AG20443 (cell line): ENCODE results near the gene MYLK.
"Not testable (repeated sequence)": the region's sequence is repeated elsewhere in the genome, so short reads cannot be mapped to it uniquely, and the experiment has no call there.

ENCODE experiments used
- DNase-seq: peaks from one replicate; pipeline ENCODE4 v3.0.0; 2012; ENCODE audit warnings: low spot score, mixed read lengths

The MYLK gene, protein sequence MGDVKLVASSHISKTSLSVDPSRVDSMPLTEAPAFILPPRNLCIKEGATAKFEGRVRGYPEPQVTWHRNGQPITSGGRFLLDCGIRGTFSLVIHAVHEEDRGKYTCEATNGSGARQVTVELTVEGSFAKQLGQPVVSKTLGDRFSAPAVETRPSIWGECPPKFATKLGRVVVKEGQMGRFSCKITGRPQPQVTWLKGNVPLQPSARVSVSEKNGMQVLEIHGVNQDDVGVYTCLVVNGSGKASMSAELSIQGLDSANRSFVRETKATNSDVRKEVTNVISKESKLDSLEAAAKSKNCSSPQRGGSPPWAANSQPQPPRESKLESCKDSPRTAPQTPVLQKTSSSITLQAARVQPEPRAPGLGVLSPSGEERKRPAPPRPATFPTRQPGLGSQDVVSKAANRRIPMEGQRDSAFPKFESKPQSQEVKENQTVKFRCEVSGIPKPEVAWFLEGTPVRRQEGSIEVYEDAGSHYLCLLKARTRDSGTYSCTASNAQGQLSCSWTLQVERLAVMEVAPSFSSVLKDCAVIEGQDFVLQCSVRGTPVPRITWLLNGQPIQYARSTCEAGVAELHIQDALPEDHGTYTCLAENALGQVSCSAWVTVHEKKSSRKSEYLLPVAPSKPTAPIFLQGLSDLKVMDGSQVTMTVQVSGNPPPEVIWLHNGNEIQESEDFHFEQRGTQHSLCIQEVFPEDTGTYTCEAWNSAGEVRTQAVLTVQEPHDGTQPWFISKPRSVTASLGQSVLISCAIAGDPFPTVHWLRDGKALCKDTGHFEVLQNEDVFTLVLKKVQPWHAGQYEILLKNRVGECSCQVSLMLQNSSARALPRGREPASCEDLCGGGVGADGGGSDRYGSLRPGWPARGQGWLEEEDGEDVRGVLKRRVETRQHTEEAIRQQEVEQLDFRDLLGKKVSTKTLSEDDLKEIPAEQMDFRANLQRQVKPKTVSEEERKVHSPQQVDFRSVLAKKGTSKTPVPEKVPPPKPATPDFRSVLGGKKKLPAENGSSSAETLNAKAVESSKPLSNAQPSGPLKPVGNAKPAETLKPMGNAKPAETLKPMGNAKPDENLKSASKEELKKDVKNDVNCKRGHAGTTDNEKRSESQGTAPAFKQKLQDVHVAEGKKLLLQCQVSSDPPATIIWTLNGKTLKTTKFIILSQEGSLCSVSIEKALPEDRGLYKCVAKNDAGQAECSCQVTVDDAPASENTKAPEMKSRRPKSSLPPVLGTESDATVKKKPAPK (N-terminal part only)

DNA sequence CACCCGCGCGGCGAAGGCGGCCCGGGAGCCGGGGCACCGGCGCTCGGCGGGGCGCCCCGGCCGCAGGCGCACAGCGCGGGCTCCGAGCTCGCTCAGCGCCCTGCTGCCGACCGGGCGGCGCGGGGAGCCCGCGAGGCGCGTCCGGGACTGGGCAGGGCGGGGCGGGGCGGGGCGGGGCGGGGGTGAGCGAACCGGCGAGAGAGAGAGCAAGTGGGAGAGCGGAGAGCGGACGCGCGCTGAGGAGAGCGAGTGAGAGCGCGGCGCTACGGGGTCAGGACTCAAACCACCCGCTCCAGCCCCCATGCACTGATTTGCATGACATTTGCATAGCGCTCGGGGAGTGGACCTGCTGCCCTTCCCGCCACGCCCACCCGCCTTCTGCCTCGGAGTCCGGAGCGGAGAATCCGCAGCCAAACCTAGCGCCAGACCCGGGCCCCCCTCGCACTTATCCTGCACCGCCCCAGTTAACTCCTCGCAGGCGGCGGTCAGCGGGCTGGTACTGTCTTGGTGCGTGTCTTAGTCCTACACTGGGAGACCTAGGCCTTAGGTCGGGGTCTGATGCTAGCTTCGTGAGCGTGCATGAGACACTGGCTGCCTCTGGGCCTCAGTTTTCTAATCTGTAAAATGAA, at the start of gene MYLK:
Gene MYLK (minus strand): TSS at position 130 of the 629 bp plus-strand sequence. CDS start 90,491 bp downstream, outside the sequence.
- peak; percentile 96 for DNase-seq

DNA sequence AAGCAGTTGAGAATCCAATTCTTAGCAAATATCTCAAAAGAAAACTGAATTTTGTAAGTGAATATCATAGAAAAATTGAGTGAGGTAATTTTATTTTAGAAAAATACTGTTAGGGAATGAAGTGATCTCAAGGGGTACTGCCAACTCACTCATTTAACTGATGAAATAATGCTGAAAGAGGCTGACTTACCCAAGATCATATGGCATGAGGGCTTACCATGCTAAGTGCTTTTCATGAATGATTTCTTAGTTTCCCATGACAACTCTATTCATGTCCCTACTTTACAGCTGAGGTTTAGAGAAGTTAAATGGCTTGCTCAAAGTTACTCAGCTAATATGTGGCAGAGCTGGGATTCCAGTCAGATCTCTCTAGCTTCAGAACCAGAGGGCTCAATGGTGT, 46.3 kb upstream of the MYLK start:
- no peak for DNase-seq

DNA sequence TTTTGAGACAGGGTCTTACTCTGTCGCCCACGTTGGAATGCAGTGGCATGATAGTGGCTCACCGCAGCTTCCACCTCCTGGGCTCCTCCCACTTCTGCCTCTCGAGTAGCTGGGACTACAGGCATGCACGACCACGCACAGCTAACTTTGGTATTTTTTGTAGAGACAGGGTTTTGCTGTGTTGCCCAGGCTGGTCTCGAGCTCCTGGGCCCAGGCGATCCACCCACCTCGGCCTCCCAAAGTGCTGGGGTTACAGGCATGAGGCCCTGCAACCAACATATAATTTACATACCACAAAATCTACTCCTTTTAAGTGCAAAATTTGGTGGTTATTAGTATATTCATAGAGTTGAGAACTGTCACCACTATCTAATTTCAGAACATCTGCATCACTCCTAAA, 45.2 kb upstream of the MYLK start:
- DNase-seq = no peak

DNA sequence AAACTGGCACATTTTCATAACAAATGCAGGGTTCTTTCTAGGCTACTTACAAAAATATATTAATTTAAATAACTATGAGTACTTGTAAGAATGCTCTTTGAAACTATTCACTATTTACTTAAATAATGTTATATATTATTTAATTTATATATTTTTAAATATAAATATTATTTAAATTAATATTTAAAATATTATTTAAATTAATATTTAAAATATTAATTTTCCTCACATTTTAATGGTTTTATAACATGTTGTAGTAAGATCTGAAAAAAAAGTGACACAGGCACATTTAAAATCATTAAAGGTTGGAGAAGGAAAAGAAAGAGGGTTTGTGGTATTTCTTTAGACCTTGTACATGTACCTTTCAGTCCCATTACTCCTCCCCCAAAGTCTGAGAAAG, 42.3 kb upstream of the MYLK start:
- no peak for DNase-seq

DNA sequence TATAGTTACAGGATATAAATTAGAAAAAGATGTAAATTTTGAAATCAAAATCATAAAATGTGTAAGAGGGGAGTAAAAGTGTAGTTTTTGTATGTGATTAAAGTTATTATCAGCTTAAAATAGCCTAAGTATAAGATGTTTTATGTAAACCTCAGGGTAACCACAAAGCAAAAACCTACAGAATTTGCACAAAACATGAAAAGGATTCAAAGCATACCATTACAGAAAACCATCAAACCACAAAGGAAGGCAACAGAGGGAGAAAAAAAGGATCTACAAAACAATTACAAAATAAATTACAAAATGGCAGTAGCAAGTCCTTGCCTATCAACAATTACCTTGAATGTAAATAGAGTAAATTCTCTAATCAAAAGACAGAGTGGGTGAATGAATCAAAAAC, 36.7 kb upstream of the MYLK start:
- no peak for DNase-seq

DNA sequence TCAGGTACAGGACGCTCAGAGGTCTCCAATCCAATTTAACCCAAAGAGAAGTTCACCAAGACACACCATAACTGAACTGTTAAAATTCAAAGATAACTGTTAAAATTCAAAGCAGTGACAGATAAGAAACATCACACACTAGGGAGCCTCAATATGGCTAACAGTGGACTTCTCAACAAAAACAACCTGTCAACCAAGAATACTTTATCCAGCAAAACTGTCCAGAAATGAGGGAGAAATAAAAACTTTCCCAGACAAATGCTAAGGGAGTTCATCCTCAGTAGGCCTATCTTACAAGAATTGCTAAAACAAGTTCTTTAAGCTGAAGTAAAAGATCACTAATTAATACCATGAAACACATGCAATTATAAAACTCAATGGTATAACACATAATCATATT, 36.3 kb upstream of the MYLK start:
- DNase-seq = no peak

DNA sequence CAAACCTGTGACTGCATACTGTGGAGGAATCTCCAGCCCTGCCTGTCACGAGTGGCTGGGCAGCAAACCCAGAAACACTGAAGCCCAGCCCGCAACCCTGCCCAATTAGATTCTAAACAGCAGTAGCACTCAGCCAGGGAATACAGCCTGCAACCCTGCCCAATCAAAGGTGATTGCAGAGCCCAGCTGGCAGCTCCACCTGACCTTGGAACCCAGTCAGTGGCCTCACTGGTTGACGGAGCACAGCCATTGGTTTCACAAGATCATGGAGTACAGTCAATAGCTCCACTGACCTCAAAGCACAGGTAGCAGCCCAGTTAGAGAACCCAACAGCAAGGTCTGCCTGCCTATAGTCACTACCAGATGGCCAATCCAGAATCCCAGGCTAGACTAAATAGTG, 35.2 kb upstream of the MYLK start:
- no peak for DNase-seq

DNA sequence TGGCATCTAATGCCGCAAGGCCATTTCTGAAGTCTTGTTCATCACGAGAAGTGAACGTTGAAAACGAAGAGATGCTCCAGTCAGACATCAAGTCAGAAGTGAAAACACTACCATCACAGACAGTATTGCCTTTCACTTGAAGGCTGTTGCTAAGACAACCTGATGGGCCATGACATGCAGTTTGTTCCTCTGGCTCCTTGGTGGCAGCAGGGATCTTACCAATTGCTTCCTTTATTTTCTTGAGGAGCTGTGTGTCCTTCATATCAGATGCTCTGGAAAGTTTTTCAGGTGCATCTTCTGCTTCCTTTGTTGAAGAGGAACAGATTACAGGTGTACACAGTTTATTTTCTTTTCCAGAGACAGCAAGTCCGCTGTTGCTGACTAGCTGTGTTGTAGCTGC, 30.7 kb upstream of the MYLK start:
- DNase-seq = no peak

DNA sequence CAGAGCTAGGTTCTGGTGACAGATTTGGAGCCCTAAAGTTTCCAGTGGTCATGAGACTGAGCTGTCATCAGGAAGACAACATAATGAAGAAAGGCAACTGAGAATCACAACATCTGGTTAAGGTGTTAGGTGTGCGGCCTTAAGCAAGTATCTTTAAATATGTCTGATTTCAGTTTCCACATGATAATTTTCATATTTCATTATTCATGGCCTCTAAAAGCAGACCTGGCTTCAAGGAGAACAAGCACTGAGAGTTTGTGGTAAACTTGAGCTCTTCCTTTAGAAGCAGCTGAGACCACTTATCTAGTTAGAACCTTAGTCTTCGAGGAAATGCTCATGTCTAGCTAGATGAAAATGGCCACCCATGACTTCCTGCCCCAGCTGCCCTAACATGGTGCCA, 25.7 kb upstream of the MYLK start:
- no peak for DNase-seq

DNA sequence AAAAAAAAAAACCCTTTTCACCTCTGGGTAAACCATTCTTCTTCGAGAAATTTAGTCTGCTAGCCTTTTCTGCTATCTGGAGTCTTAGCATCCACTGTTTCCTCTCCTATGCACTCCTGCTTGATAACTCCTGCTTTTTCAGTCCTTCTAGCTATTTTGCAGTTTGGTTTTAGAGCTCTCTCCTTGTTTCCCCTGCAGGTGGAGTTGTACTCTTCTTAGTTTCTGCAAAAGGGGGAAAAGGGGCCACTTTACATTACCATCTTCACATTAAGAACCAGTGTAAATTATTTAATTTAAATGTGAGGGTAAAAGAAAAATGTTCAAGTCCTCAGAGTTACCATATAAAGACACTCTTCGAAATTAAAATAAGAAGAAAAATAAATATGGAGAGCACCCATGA, 23.6 kb upstream of the MYLK start:
- DNase-seq = no peak

DNA sequence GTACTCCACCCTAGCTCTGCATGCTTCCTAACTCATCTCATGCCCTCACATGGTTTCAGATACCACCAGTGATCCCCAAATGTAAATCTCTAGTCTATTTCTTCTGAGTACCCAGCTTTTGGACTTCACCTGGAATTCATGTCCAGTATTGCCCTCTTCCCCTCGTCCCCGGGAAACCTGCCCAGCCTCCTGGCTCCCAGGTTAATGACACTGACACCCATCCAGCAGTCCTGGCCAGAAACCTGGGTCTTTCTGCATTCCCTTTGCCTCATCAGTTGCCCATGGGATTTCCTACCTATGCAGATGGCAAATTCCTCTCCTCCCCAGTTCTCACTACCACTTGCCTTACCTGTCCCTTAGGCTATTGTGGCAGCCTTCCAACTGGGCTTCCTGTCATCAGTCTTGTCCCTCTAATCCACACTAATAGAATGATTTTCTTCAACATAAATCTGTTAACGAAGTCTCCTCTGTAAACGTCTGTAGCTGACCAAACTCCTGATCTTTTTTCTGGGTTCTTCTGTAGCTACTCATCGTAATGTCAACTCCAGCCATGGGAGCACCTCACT, 15.3 kb upstream of the MYLK start:
- no peak for DNase-seq

DNA sequence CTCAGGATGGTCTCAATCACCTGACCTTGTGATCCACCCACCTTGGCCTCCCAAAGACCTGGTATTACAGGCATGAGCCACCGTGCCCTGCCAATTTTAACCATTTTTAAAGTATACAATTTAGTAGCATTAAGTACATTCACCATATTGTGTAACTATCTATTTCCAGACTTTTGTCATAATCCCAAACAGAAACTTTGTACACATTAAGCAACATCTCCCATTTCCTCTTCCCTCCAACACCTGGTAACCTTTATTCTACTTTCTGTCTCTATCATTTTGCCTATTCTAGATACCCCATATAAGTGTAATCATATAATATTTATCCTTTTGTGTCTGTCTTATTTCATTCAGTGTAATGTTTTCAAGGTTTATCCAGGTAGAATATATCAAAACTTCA, 8.9 kb upstream of the MYLK start:
- no peak for DNase-seq

DNA sequence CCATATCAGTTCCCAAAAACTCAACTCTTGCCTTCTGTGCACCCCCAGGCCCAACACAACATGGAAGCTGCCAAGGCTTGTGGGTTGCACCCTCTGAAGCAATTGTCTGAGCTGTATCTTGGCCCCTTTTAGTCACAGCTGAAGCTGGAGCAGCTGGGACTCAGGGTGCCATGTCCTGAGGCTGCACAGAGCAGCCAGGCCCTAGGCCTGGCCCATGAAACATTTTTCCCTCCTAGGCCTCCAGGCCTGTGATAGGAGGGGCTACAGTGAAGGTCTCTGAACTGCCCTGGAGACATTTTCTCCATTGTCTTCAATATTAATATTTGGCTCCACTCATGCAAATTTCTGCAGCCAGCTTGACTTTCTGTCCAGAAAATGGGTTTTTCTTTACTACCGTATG, 8.1 kb upstream of the MYLK start:
- no peak for DNase-seq

DNA sequence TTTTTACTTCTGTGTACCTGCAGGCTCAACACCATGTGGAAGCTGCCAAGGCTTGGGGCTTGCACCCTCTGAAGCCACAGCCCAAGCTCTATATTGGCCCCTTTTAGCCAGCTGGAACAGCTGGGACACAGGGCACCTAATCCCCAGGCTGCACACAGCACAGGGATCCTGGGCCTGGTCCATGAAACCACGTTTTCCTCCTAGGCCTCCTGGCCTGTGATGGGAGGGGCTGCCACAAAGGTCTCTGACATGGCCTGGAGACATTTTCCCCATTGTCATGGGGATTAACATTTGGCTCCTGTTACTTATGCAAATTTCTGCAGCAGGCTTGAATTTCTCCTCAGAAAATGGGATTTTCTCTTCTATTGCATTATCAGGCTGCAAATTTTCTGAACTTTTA, 6.9 kb upstream of the MYLK start:
- DNase-seq = not testable (repeated sequence)

DNA sequence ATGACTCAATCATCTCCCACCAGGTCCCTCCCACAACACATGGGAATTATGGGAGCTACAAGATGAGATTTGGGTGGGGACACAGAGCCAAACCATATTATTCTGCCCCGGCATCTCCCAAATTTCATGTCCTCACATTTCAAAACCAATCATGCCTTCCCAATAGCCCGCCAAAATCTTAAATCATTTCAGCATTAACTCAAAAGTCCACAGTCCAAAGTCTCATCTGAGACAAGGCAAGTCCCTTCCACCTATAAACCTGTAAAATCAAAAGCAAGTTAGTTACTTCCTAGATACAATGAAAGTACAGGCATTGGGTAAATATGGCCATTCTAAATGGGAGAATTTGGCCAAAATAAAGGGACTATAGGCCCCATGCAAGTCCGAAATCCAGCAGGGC, 6.0 kb upstream of the MYLK start:
- not testable (repeated sequence) for DNase-seq

DNA sequence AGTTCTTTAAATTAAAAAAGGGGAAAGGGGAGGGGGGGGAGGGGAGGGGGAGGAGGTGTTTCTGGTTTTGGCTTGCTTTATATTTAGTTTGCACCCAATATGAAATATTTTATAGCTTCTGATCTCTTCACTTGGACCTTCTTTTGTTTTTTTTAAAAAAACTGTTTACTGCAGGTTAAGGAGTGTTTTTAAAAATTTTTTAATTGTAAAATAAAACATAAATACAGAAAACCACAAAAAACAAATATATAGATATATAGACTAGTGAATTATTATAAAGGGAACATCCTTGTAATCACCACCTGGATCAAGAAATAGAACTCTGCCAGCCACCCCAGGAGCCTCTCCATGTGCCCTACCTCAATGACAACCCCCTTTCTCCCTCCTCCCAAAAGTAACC, 861 bp upstream of the MYLK start:
- DNase-seq = no peak

DNA sequence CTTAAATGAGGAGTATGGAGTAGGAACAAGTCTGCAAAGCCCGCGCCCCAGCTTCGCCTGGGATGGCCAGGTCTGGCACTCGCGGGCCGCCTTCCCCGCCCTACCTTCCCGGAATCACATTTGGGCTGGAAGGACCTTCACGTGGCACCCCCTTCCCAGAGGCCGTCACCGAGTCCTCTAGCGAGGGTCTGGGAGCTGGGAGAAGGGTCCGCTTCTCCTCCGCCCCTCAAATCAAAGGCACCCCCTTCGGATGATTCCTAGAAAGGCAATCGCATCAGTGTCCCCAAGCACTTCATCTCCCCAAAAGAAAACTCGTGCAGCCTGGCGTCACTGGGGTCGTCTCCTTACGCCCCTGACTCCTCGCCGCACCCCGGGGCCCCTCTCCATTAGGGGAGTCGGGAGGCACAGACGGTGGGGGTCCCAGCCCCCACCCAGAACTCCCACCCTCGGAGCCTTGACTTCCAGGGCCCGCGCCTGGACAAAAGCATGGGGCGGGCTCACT, 380 bp downstream of the MYLK start:
- DNase-seq = peak; percentile 37

DNA sequence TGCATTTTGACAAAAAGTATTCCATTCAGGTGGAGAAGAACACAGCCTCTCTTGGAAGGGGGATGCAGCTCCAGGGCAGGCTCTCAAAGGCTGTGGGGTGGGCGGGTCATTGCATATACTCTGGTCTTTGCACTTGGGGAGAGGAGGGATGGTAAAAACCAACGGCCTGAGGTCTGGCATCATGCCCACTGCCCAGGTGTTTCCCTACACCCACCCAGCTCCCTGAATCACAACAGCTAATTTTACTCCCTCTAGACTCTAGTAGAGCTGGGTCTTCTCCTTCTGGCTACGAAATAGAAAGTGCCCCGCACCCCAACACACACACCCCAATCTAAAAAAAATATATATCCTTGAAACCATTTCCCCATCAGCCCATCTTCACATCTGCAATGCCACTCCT, 1.0 kb downstream of the MYLK start:
- no peak for DNase-seq

DNA sequence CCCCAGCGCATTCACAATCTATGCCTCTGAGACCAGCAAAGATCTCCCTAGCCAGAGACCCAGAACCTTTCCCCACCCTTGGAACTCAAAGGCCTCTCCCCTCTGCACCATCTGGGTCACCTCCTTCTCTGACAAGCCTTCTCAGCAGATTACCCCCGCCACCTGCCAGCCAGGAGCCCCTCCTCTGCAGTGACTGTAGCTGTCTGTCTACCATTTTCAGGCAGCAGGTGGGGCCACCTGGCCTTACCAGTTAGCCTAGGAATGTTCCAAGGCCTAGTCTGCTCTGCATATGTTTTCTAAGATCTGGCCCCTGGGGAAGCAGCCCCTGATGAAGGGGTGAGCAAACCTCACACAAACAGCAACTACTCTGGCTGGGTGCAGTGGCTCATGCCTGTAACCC, 2.4 kb downstream of the MYLK start:
- DNase-seq = no peak

DNA sequence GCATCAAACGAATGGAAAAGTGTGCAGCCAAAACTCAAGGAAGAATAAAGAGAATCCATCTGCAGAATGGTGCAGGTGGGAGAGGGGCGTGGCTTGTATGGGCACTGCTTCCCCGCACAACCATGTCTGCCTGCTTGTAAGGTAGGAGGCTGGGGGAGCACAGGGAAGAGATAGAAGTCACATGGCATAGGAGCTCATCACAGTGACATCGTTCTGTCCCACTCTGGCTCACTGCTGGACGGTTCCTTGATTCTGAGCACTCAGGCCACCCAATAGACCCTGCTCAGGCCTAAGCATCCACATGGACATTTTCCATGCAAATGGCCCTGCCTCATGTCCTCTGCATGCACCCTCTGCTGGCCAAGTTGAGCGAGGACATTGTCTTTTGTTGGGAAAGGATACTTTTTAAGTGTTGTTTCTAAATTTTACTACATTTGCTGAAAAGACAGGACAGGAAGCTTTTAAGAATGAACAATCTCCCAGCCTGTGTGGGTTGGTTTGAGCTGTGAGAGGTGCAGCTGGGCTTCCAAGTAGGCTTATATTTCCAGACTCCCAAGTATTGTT, 3.1 kb downstream of the MYLK start:
- DNase-seq = peak; percentile 47

DNA sequence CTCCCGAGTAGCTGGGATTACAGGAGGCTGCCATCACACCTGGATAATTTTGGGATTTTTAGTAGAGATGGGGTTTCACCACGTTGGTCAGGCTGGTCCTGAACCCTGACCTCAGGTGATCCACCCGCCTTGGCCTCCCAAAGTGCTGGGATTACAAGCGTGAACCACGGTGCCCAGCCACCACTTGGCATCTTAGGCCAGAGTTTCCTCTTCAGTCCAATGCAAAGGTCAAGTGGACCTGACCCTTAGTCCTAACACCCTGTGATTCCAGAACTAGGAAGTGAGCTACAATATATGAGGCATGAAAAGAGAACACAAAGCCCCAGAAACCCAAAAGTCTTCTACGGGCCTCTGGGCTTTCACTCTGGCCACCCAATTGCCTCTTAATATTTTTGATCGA, 5.3 kb downstream of the MYLK start:
- no peak for DNase-seq
